MM.1S (cell line): ENCODE measurements around the gene MBOAT2.

Source experiments
- EZH2 ChIP-seq: fragments of 300-600 bp; sonication (generic); optimal IDR thresholded peaks from 2 replicates; pipeline ENCODE3; 2017; ENCODE audit warnings: low read depth, mild to moderate bottlenecking, antibody characterized with exemption, low read length, mixed read lengths
- EZH2phosphoT487 ChIP-seq: fragments of 300-600 bp; sonication (generic); IDR thresholded peaks from 2 replicates; pipeline ENCODE4 v1.6.1; 2018; ENCODE audit warnings: antibody characterized with exemption, low read length
- TF ChIP-seq, protein P1 (sequence below): fragments of 300-600 bp; sonication (generic); IDR thresholded peaks from 2 replicates; pipeline ENCODE4 v1.5.1; 2016; ENCODE audit warnings: antibody characterized with exemption, low read length, mixed read lengths

DNA sequence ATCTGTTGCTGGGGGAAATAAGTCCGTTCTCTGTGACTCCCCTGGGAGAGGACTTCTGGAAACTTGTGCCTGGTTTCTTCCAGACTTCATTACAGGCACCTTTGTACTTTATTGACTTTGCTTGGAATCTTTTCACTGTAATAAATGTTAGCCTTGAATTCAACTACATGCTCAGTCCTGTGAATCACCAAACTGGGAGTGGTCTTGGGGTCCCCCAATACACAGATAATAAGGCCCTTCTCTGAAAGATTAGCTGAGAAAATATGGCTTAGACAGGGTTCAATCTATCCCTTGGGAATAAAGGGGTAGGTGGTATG, 117.3 kb downstream of the MBOAT2 start:
- TF ChIP-seq, protein P1, sequence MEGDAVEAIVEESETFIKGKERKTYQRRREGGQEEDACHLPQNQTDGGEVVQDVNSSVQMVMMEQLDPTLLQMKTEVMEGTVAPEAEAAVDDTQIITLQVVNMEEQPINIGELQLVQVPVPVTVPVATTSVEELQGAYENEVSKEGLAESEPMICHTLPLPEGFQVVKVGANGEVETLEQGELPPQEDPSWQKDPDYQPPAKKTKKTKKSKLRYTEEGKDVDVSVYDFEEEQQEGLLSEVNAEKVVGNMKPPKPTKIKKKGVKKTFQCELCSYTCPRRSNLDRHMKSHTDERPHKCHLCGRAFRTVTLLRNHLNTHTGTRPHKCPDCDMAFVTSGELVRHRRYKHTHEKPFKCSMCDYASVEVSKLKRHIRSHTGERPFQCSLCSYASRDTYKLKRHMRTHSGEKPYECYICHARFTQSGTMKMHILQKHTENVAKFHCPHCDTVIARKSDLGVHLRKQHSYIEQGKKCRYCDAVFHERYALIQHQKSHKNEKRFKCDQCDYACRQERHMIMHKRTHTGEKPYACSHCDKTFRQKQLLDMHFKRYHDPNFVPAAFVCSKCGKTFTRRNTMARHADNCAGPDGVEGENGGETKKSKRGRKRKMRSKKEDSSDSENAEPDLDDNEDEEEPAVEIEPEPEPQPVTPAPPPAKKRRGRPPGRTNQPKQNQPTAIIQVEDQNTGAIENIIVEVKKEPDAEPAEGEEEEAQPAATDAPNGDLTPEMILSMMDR, result no peak
- no peak for TF ChIP-seq EZH2
- TF ChIP-seq EZH2phosphoT487, result no peak
